ENCODE data around the gene FOXP1.

The FOXP1 gene

GRCh38 chr3:71127052-71127831 is 456.3 kb downstream of the FOXP1 start:
- DNase-seq (ENCODE audit: low read depth), result no peak
- TF ChIP-seq, protein P1, sequence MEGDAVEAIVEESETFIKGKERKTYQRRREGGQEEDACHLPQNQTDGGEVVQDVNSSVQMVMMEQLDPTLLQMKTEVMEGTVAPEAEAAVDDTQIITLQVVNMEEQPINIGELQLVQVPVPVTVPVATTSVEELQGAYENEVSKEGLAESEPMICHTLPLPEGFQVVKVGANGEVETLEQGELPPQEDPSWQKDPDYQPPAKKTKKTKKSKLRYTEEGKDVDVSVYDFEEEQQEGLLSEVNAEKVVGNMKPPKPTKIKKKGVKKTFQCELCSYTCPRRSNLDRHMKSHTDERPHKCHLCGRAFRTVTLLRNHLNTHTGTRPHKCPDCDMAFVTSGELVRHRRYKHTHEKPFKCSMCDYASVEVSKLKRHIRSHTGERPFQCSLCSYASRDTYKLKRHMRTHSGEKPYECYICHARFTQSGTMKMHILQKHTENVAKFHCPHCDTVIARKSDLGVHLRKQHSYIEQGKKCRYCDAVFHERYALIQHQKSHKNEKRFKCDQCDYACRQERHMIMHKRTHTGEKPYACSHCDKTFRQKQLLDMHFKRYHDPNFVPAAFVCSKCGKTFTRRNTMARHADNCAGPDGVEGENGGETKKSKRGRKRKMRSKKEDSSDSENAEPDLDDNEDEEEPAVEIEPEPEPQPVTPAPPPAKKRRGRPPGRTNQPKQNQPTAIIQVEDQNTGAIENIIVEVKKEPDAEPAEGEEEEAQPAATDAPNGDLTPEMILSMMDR (IDR thresholded peaks at IDR 0.05; ENCODE audit: low read depth, low read length, missing control alignments), result no peak
- no peak overlapping the region for H3K4me3 ChIP-seq (ENCODE audit: low read depth, low read length)

GRCh38 chr3:71125738-71126137 is 457.8 kb downstream of the FOXP1 start:
- no peak overlapping the region for H3K4me3 ChIP-seq (ENCODE audit: low read depth, low read length)
- DNase-seq (ENCODE audit: low read depth), result no peak
- TF ChIP-seq, protein P1 (IDR thresholded peaks at IDR 0.05; ENCODE audit: low read depth, low read length, missing control alignments), result no peak

DNA sequence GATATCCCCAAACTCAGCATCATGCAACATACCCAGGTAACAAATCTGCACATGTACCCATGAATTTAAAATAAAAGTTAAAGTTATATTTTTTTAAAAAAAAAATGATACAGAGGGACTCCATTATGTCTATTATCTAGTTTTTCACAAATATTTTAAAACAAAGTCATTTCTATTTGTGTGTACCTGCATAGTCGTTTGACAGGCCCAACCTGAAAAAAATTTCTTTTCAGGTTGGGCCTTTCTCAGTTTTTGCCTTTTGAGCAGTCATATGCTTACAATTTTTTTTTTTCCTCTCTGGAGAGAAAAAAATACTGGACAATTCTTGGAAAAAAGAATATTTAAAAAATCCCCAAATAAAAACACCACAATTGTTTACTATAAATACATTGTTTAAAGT is 459.5 kb downstream of the FOXP1 start:
- TF ChIP-seq, protein P1 (IDR thresholded peaks at IDR 0.05; ENCODE audit: low read depth, low read length, missing control alignments), result no peak
- no peak for DNase-seq (ENCODE audit: low read depth)
- no peak overlapping the region for H3K4me3 ChIP-seq (ENCODE audit: low read depth, low read length)

GRCh38 chr3:71122641-71123040 is 460.9 kb downstream of the FOXP1 start:
- no peak overlapping the region for H3K4me3 ChIP-seq (ENCODE audit: low read depth, low read length)
- no peak for DNase-seq (ENCODE audit: low read depth)
- TF ChIP-seq, protein P1 (IDR thresholded peaks at IDR 0.05; ENCODE audit: low read depth, low read length, missing control alignments), result no peak

GRCh38 chr3:71121429-71122167 is 461.9 kb downstream of the FOXP1 start:
- DNase-seq (ENCODE audit: low read depth), result no peak
- H3K4me3 ChIP-seq (ENCODE audit: low read depth, low read length), result no peak overlapping the region
- TF ChIP-seq, protein P1 (IDR thresholded peaks at IDR 0.05; ENCODE audit: low read depth, low read length, missing control alignments), result no peak

DNA sequence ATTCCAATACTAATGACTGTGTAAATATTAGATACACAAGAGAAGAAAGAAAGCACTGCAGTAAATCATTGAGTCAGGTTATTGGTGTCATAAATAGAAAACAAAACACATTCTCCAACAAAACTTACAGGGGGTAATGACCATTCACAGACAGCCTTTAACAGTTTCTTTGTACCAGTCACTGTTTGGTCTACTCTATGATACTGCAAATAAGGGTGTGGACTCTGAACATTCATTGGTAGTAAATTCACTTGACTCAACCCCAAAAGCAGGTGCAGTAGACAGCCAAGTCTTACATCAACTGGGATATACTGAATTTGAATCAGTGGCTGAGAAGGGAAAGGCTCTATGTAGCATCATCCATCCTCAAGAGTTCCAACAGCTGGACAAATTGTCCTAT is 463.5 kb downstream of the FOXP1 start:
- TF ChIP-seq, protein P1 (IDR thresholded peaks at IDR 0.05; ENCODE audit: low read depth, low read length, missing control alignments), result no peak
- no peak for DNase-seq (ENCODE audit: low read depth)
- H3K4me3 ChIP-seq (ENCODE audit: low read depth, low read length), result no peak overlapping the region

Data from GM12864 (cell line).